ENCODE results near the gene HRNR.
"Not testable (repeated sequence)": the region's sequence is repeated elsewhere in the genome, so short reads cannot be mapped to it uniquely, and the experiment has no call there.

The HRNR gene

GRCh38 chr1:152228831-152229230, 4.8 kb upstream of the HRNR start:
- H3K4me3 ChIP-seq (ENCODE audit: low read depth, low read length) = no peak overlapping the region
- in situ Hi-C loops (cut with HindIII; ENCODE audit: low sequenced_read_pairs) = no loop called here
- TF ChIP-seq, protein P1, sequence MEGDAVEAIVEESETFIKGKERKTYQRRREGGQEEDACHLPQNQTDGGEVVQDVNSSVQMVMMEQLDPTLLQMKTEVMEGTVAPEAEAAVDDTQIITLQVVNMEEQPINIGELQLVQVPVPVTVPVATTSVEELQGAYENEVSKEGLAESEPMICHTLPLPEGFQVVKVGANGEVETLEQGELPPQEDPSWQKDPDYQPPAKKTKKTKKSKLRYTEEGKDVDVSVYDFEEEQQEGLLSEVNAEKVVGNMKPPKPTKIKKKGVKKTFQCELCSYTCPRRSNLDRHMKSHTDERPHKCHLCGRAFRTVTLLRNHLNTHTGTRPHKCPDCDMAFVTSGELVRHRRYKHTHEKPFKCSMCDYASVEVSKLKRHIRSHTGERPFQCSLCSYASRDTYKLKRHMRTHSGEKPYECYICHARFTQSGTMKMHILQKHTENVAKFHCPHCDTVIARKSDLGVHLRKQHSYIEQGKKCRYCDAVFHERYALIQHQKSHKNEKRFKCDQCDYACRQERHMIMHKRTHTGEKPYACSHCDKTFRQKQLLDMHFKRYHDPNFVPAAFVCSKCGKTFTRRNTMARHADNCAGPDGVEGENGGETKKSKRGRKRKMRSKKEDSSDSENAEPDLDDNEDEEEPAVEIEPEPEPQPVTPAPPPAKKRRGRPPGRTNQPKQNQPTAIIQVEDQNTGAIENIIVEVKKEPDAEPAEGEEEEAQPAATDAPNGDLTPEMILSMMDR (IDR thresholded peaks at IDR 0.05; ENCODE audit: low read depth, low read length) = no peak
- DNase-seq (ENCODE audit: low read depth, low spot score) = no peak

DNA sequence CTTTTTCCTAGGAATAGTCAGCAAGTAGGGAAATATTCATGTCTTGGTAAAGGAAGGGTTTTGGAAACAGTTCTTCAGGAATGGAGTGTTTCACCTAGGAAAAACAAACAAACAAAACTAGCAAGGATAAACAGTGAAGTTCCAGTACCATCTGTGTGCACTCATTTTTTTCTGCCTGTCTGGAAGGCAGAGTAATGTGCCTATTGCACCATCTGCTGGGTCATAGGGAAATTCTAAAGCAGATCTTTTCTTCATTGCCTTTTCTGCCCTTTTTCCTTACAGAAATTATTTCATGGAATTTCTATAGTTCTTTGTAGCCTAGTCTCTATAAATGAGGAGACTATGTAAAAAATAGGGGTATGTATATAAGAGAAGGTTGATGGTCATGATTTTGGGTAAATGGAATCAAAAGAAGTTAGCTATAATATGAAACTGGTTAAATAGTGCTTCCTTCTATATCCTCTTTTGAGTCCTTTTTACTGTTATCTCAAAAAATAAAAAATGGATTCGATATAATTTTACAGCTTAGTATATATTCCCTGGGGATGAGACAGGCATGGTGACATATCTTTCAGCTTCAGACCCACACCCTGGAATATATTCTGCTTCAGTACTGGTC, 3.4 kb upstream of the HRNR start:
- in situ Hi-C loops (cut with HindIII; ENCODE audit: low sequenced_read_pairs) = no loop called here
- DNase-seq (ENCODE audit: low read depth, low spot score) = peak; percentile 3
- TF ChIP-seq, protein P1 (IDR thresholded peaks at IDR 0.05; ENCODE audit: low read depth, low read length) = peak; percentile 18
- no peak overlapping the region for H3K4me3 ChIP-seq (ENCODE audit: low read depth, low read length)

- in situ Hi-C loops (cut with HindIII; ENCODE audit: low sequenced_read_pairs) = no loop called here
- TF ChIP-seq, protein P1 (IDR thresholded peaks at IDR 0.05; ENCODE audit: low read depth, low read length) = no peak
- no peak overlapping the region for H3K4me3 ChIP-seq (ENCODE audit: low read depth, low read length)
- no peak for DNase-seq (ENCODE audit: low read depth, low spot score)
Measured at GRCh38 chr1:152225678-152226077, 1.7 kb upstream of the HRNR start.

- in situ Hi-C loops (cut with HindIII; ENCODE audit: low sequenced_read_pairs) = no loop called here
- no peak for DNase-seq (ENCODE audit: low read depth, low spot score)
- TF ChIP-seq, protein P1 (IDR thresholded peaks at IDR 0.05; ENCODE audit: low read depth, low read length) = no peak
- H3K4me3 ChIP-seq (ENCODE audit: low read depth, low read length) = no peak overlapping the region
Measured at GRCh38 chr1:152220166-152221163, 3.5 kb downstream of the HRNR start.

GRCh38 chr1:152219438-152219837, 4.6 kb downstream of the HRNR start:
- H3K4me3 ChIP-seq (ENCODE audit: low read depth, low read length); in situ Hi-C loops (cut with HindIII; ENCODE audit: low sequenced_read_pairs): not testable (repeated sequence)

DNA sequence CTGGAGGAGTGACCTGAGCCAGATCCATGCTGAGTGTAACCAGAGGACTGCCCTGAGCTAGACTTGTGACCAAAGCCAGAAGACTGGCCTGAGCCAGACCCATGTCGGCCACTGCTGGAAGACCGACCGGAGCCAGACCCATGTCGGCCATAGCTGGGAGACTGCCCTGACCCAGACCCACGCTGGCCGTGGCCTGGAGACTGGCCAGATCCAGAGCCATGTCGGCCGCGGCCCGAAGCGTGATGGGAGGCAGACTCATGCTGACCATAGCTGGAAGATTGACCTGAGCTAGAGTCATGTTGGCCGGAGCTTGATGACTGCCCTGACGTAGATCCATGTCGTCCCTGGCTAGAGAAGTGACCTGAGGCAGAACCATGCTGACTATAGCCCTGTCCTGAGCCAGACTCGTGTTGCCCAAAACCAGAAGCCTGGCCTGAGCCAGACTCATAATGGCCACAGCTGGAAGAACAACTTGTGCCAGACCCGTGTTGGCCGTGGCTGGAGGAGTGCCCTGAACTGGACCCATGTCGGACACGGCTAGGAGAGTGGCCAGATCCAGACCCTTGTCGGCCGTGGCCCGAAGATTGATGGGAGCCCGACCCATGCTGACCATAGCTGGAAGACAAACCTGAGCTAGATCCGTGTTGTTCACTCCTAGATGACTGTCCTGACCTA, 5.1 kb downstream of the HRNR start:
- H3K4me3 ChIP-seq (ENCODE audit: low read depth, low read length) = no peak overlapping the region
- TF ChIP-seq, protein P1 (IDR thresholded peaks at IDR 0.05; ENCODE audit: low read depth, low read length) = no peak
- DNase-seq (ENCODE audit: low read depth, low spot score) = no peak
- in situ Hi-C loops (cut with HindIII; ENCODE audit: low sequenced_read_pairs) = no loop called here

More at GRCh38 chr1:152219438-152219837, 4.6 kb downstream of the HRNR start:
- not testable (repeated sequence) for DNase-seq (ENCODE audit: low read depth, low spot score)

DNA sequence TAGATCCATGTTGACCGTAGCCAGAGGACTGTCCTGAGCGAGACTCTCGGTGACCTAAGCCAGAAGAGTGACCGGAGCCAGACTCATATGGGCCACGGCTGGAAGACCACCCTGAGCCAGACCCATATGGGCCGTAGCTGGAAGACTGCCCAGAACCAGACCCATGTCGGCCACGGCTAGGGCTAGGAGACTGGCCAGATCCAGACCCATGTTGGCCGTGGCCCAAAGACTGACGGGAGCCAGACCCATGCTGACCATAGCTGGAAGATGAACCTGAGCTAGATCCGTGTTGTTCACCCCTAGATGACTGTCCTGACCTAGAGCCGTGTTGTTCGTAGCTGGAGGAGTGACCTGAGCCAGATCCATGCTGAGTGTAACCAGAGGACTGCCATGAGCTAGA, 8.4 kb downstream of the HRNR start:
- in situ Hi-C loops (cut with HindIII; ENCODE audit: low sequenced_read_pairs); DNase-seq (ENCODE audit: low read depth, low spot score); H3K4me3 ChIP-seq (ENCODE audit: low read depth, low read length): not testable (repeated sequence)

GRCh38 chr1:152214911-152215310, 9.1 kb downstream of the HRNR start:
- DNase-seq (ENCODE audit: low read depth, low spot score); in situ Hi-C loops (cut with HindIII; ENCODE audit: low sequenced_read_pairs); H3K4me3 ChIP-seq (ENCODE audit: low read depth, low read length): not testable (repeated sequence)

All from astrocyte of the spinal cord (primary cell).